Liver (tissue), 9 donors: Measurements from ENCODE around the gene ACSS1. TPM values are rescaled to one million over a fixed set of nuclear protein-coding genes. Genes with fewer than 3 reads are reported as not detected.

Source experiments
- DNase-seq: peaks from one replicate; pipeline ENCODE4 v3.0.0-alpha.2; 2017; ENCODE audit warnings: low spot score
- H3K27ac ChIP-seq, 2 donors: one replicate each; pipeline ENCODE4 v1.7.0; 2013; ENCODE audit warnings: inconsistent platforms in 2 of 2, low read length in 2 of 2, control low read depth in 1 of 2, low read depth in 1 of 2, mild to moderate bottlenecking in 1 of 2
- H3K27me3 ChIP-seq, 4 donors: one replicate each; pipeline versions ENCODE4 v1.6.1 to v1.7.0; 2013; ENCODE audit warnings: low read length in 3 of 4, inconsistent platforms in 1 of 4, mild to moderate bottlenecking in 1 of 4, moderate library complexity in 1 of 4; ENCODE audit not compliant: control insufficient read depth in 4 of 4, insufficient read depth in 4 of 4
- H3K36me3 ChIP-seq, 4 donors: one replicate each; pipeline versions ENCODE4 v1.6.1 to v1.7.0; 2013; ENCODE audit warnings: low read length in 3 of 4, mild to moderate bottlenecking in 3 of 4, low read depth in 1 of 4, moderate library complexity in 1 of 4; ENCODE audit not compliant: control insufficient read depth in 4 of 4, insufficient read depth in 3 of 4
- H3K4me1 ChIP-seq, 4 donors: one replicate each; pipeline versions ENCODE4 v1.6.1 to v1.7.0; 2013; ENCODE audit warnings: low read length in 3 of 4, mild to moderate bottlenecking in 3 of 4, moderate library complexity in 1 of 4; ENCODE audit not compliant: control insufficient read depth in 4 of 4, insufficient read depth in 4 of 4
- H3K4me3 ChIP-seq, 3 donors: one replicate each; pipeline versions ENCODE4 v1.6.1 to v1.7.0; 2013; ENCODE audit warnings: low read length in 3 of 3, control low read depth in 1 of 3, low read depth in 1 of 3, mild to moderate bottlenecking in 1 of 3
- H3K9ac ChIP-seq, 2 donors: one replicate each; pipeline ENCODE4 v1.7.0; 2013; ENCODE audit warnings: low read length in 2 of 2, mild to moderate bottlenecking in 2 of 2, moderate library complexity in 2 of 2, control low read depth in 1 of 2, low read depth in 1 of 2
- H3K9me3 ChIP-seq, 4 donors: one replicate each; pipeline versions ENCODE4 v1.6.1 to v1.7.0; 2013; ENCODE audit warnings: low read length in 3 of 4; ENCODE audit not compliant: control insufficient read depth in 4 of 4
- EGR1 ChIP-seq, 2 donors: IDR thresholded peaks; 2 replicates each; pipeline ENCODE4 v1.6.1; 2016 to 2018; ENCODE audit warnings: antibody characterized with exemption in 2 of 2, low read depth in 2 of 2
- FOXA1 ChIP-seq: IDR thresholded peaks from 2 replicates; pipeline ENCODE4 v1.6.1; 2016; ENCODE audit warnings: antibody characterized with exemption
- FOXA2 ChIP-seq: IDR thresholded peaks from 2 replicates; pipeline ENCODE4 v1.6.1; 2016; ENCODE audit warnings: antibody characterized with exemption
- GABPA ChIP-seq, 2 donors: IDR thresholded peaks in 1 of 2; conservative IDR thresholded peaks in 1 of 2; 2 replicates each; pipeline ENCODE4 v1.6.1; 2016; ENCODE audit warnings: antibody characterized with exemption in 2 of 2, mild to moderate bottlenecking in 1 of 2, moderate library complexity in 1 of 2
- HNF4G ChIP-seq: IDR thresholded peaks from 2 replicates; pipeline ENCODE4 v1.6.1; 2016; ENCODE audit warnings: antibody characterized with exemption
- JUND ChIP-seq, 2 donors: IDR thresholded peaks; 2 replicates each; pipeline ENCODE4 v1.6.1; 2016; ENCODE audit warnings: antibody characterized with exemption in 2 of 2
- NR2F2 ChIP-seq: IDR thresholded peaks from 2 replicates; pipeline ENCODE4 v1.6.1; 2016; ENCODE audit warnings: antibody characterized with exemption
- RAD21 ChIP-seq, 2 donors: IDR thresholded peaks; 2 replicates each; pipeline ENCODE4 v1.6.1; 2016; ENCODE audit warnings: antibody characterized with exemption in 2 of 2, mild to moderate bottlenecking in 2 of 2
- RXRA ChIP-seq, 2 donors: IDR thresholded peaks; 2 replicates each; pipeline ENCODE4 v1.6.1; 2017 to 2018; ENCODE audit warnings: antibody characterized with exemption in 2 of 2, mild to moderate bottlenecking in 1 of 2
- SP1 ChIP-seq: IDR thresholded peaks from 2 replicates; pipeline ENCODE4 v1.6.1; 2018; ENCODE audit warnings: antibody characterized with exemption, mild to moderate bottlenecking
- TAF1 ChIP-seq: conservative IDR thresholded peaks from 2 replicates; pipeline ENCODE4 v1.6.1; 2016; ENCODE audit warnings: antibody characterized with exemption, mild to moderate bottlenecking
- WGBS: extraction: QIAGEN DNeasy Blood & Tissue Kit; methylation state at CpG from one replicate; pipeline ENCODE4 v1.1.7; 2013; 5-methylcytosine and 5-hydroxymethylcytosine counted together
- polyA plus RNA-seq, 2 donors: library from polyadenylated mRNA; stranded (reverse) in 1 of 2; unstranded in 1 of 2; fragments of 200-250 nt in 1 of 2; fragments of >200 nt in 1 of 2; fragmentation: Nextera tagmentation in 1 of 2; extraction: Ambion mirVana in 1 of 2; gene quantifications; one replicate each; pipeline versions ENCODE4 v1.2.1 to v1.2.3, GENCODE V29; 2013 to 2015
- total RNA-seq, 2 donors: library from RNA; depleted of rRNA; stranded (reverse); fragments of >200 nt; gene quantifications; one replicate each; pipeline ENCODE4 v1.2.3, GENCODE V29; 2014
- TF ChIP-seq, protein P1 (sequence below): IDR thresholded peaks from 2 replicates; pipeline ENCODE4 v1.6.1; 2016; ENCODE audit warnings: antibody characterized with exemption
- TF ChIP-seq, protein P2 (sequence below): IDR thresholded peaks from 2 replicates; pipeline ENCODE4 v1.6.1; 2016; ENCODE audit warnings: antibody characterized with exemption
- TF ChIP-seq, protein P3 (sequence below): IDR thresholded peaks from 2 replicates; pipeline ENCODE4 v1.6.1; 2016; ENCODE audit warnings: antibody characterized with exemption, mild to moderate bottlenecking
- TF ChIP-seq, protein P4 (sequence below): fragments of 150-350 bp; IDR thresholded peaks from 2 replicates; pipeline ENCODE4 v1.5.1; 2017; ENCODE audit warnings: improper control_type of control experiment, low read depth, low read length; ENCODE audit not compliant: missing input control
- donor health status: healthy.
- donor health status: healthy.
- donor health status: healthy.
- donor health status: healthy.
- donor health status: healthy.

Gene ACSS1
- total and polyA plus RNA-seq, 4 donors, result 5.3 to 87.5 (median 22.1) TPM

DNA sequence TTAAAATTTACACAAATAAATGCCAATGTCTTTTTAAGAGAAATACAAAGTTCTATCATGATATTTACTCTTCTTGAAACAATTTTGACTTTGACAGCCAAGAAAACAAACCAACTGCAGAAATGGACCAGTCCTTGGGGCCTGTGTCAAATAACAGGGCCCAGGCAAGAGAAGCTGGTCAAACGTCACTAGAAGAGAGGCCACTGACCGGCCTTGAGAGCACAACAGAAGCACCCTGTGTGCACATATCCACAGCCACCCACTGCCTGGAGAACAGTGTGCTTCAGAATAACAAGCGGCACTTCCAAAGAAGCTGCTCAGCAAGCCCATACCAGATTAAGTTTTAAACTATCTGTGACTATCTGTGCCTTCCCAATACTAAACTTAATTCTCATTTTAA lies 80.1 kb downstream of the ACSS1 start (continued):
- TF ChIP-seq, protein P1, sequence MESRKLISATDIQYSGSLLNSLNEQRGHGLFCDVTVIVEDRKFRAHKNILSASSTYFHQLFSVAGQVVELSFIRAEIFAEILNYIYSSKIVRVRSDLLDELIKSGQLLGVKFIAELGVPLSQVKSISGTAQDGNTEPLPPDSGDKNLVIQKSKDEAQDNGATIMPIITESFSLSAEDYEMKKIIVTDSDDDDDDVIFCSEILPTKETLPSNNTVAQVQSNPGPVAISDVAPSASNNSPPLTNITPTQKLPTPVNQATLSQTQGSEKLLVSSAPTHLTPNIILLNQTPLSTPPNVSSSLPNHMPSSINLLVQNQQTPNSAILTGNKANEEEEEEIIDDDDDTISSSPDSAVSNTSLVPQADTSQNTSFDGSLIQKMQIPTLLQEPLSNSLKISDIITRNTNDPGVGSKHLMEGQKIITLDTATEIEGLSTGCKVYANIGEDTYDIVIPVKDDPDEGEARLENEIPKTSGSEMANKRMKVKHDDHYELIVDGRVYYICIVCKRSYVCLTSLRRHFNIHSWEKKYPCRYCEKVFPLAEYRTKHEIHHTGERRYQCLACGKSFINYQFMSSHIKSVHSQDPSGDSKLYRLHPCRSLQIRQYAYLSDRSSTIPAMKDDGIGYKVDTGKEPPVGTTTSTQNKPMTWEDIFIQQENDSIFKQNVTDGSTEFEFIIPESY, result peak; percentile 61

DNA sequence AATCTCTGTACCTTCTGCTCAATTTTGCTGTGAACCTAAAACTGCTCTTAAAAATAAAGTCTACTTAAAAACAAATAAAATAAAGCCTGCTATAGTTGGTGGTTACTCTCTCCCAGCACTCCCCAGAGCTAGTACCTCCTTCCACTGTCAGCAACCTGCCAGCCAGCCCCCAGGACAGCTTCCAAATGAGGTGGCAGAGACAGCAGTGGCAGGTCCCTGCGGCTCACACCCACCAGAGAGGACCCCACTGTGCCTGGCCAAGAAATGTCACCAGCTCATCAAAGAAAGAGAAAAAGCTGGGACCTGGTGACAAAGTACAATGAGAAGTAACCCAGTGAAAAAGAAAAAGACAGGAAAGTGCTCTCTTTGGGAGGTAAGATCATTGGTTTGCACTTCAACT lies 80.6 kb downstream of the ACSS1 start:
- Histone ChIP-seq H3K27ac (peak overlapping the region; percentile 53 to 55), H3K9me3 (no peaks in the 10 kb centered on the region), H3K9ac (peak overlapping the region in 1 of 2 donors; percentile 43), H3K4me3 (no peak overlapping the region), H3K27me3 (no peaks in the 10 kb centered on the region), H3K4me1 (peaks cover 12 to 45% (median 31%) of the 10 kb centered on the region in 4 donors), H3K36me3 (peaks cover 9 to 57% (median 44%) of the 10 kb centered on the region in 4 donors)
- 90% methylated on average over 1 of the region's 1 CpG for WGBS
- no peak for DNase-seq
- TF ChIP-seq JUND (IDR thresholded peaks at IDR 0.05), result no peak
- no peak for TF ChIP-seq GABPA (IDR thresholded peaks at IDR 0.05 in 1 of 2, conservative IDR thresholded peaks at IDR 0.05 in 1 of 2)
- no peak for TF ChIP-seq TAF1
- TF ChIP-seq, protein P2, sequence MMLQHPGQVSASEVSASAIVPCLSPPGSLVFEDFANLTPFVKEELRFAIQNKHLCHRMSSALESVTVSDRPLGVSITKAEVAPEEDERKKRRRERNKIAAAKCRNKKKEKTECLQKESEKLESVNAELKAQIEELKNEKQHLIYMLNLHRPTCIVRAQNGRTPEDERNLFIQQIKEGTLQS, result no peak
- no peak for TF ChIP-seq SP1
- TF ChIP-seq RAD21 (IDR thresholded peaks at IDR 0.05), result no peak
- no peak for TF ChIP-seq HNF4G
- no peak for TF ChIP-seq NR2F2
- TF ChIP-seq FOXA2, result no peak
- no peak for TF ChIP-seq FOXA1
- TF ChIP-seq, protein P3, sequence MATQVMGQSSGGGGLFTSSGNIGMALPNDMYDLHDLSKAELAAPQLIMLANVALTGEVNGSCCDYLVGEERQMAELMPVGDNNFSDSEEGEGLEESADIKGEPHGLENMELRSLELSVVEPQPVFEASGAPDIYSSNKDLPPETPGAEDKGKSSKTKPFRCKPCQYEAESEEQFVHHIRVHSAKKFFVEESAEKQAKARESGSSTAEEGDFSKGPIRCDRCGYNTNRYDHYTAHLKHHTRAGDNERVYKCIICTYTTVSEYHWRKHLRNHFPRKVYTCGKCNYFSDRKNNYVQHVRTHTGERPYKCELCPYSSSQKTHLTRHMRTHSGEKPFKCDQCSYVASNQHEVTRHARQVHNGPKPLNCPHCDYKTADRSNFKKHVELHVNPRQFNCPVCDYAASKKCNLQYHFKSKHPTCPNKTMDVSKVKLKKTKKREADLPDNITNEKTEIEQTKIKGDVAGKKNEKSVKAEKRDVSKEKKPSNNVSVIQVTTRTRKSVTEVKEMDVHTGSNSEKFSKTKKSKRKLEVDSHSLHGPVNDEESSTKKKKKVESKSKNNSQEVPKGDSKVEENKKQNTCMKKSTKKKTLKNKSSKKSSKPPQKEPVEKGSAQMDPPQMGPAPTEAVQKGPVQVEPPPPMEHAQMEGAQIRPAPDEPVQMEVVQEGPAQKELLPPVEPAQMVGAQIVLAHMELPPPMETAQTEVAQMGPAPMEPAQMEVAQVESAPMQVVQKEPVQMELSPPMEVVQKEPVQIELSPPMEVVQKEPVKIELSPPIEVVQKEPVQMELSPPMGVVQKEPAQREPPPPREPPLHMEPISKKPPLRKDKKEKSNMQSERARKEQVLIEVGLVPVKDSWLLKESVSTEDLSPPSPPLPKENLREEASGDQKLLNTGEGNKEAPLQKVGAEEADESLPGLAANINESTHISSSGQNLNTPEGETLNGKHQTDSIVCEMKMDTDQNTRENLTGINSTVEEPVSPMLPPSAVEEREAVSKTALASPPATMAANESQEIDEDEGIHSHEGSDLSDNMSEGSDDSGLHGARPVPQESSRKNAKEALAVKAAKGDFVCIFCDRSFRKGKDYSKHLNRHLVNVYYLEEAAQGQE, result no peak
- no peak for TF ChIP-seq EGR1 (IDR thresholded peaks at IDR 0.05; ENCODE audit: low read depth in 2 of 2)
- TF ChIP-seq RXRA (IDR thresholded peaks at IDR 0.05), result no peak

DNA sequence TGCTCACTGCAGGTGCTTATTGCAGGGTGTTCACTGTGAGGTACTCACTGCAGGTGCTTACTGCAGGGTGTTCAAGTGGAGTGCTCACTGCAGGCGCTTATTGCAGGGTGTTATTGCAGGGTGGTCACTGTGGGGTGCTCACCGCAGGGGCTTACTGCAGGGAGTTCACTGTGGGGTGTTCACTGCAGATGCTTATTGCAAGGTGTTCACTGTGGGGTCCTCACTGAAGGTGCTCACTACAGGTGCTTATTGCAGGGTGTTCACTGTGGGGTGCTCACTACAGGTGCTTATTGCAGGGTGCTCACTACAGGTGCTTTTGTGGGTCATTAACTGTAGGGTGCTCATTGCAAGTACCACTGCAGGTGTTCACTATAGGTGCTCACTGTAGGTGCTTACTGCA lies 85.6 kb downstream of the ACSS1 start:
- peaks cover 21 to 78% (median 71%) of the 10 kb centered on the region in 4 donors for H3K36me3 ChIP-seq
- 98% methylated on average over 2 of the region's 2 CpGs for WGBS
- no peak for DNase-seq

More for the DNA sequence above, 85.6 kb downstream of the ACSS1 start:
- peaks cover 4 to 6% (median 5%) of the 10 kb centered on the region in 4 donors for H3K4me1 ChIP-seq
- H3K27me3 ChIP-seq, result no peaks in the 10 kb centered on the region
- H3K27ac ChIP-seq, result no peak overlapping the region
- H3K9ac ChIP-seq, result no peak overlapping the region
- TF ChIP-seq RXRA (IDR thresholded peaks at IDR 0.05) (no peak), JUND (IDR thresholded peaks at IDR 0.05) (peak in 1 of 2 donors; percentile 24), HNF4G (no peak)
- TF ChIP-seq, protein P4, sequence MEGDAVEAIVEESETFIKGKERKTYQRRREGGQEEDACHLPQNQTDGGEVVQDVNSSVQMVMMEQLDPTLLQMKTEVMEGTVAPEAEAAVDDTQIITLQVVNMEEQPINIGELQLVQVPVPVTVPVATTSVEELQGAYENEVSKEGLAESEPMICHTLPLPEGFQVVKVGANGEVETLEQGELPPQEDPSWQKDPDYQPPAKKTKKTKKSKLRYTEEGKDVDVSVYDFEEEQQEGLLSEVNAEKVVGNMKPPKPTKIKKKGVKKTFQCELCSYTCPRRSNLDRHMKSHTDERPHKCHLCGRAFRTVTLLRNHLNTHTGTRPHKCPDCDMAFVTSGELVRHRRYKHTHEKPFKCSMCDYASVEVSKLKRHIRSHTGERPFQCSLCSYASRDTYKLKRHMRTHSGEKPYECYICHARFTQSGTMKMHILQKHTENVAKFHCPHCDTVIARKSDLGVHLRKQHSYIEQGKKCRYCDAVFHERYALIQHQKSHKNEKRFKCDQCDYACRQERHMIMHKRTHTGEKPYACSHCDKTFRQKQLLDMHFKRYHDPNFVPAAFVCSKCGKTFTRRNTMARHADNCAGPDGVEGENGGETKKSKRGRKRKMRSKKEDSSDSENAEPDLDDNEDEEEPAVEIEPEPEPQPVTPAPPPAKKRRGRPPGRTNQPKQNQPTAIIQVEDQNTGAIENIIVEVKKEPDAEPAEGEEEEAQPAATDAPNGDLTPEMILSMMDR, result no peak
- no peaks in the 10 kb centered on the region for H3K9me3 ChIP-seq
- no peak overlapping the region for H3K4me3 ChIP-seq
